ENCODE data around the gene CPEB3. TPM values are rescaled to one million over a fixed set of nuclear protein-coding genes. Genes with fewer than 3 reads are reported as not detected.

The CPEB3 gene
- total and polyA plus RNA-seq, 9 of the 15 experiments (the other 6 are each of a cell fraction or from before 2014, with no cell fraction given), result 0.15 to 1.2 (median 0.51) TPM

DNA sequence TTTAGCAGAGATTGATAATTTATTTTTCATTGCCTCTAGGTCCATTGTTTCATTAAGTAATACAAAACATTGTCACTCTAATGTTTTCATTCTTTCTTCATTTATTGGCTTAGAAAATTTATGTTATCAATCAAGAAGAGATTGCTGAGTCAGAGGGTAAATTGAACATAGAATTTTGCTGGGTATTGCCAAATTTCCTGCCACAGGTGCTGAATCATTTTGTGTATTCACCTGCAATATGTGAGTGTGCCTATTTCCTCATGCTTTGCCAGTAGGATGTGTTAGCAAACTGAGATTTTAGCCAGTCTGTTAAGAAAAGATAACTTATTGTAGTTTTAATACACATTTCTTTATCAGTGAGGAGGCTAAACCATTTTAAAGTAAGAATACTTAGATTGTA is 38.1 kb upstream of the CPEB3 start (continued):
- TF ChIP-seq EGR1 (conservative IDR thresholded peaks at IDR 0.05), result no peak

DNA sequence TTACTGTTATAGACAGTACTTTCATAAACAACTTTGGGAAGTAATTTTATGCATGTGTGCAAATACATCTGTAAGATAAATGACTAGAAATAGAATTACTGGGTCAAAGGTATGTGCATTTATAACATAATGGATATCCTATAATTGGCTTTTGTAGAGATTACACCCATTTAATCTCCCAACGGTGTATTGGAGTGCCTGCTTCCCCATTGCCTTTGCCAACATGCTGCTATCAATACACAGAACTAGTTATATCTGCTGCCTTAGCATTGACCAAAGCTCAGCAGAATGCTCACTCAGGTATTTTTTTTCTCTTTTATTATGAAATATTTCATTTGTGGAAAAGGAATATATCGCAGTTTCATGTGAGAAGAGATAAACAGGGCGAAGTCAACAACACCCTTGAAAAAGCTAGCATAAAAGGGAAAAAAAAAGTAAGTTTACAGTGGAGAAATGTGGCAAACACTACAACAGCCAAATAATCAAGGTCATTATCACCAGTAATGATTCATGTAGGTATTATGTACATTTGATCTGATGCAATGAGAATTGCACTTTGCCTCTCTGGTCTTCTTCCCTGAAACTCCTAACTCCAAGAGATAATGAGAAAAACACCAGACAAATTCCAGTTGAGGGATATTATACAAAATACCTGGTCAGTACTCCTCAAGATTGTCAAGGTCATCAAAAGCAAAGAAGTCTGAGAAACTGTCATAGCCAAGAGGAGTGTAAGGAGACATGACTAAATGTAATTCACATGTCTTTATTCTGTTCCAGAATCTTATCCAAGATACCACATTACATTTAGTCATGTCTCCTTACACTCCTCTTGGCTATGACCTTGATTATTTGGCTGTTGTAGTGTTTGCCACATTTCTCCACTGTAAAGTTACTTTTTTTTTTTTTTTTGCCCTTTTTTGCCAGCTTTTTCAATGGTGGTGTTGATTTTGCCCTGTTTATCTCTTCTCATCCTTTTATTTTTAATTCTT is 36.9 kb upstream of the CPEB3 start:
- ATAC-seq (no peak), DNase-seq (ENCODE audit: extremely low read depth in 1 of 4, low spot score in 3 of 4) (no peak), FAIRE-seq (peak; percentile 48)
- no peak overlapping the region for H3K9ac ChIP-seq (ENCODE audit: insufficient read depth in 1 of 2, low read depth in 2 of 2, low read length in 2 of 2)
- H3K27ac ChIP-seq (ENCODE audit: extremely low read depth, low read depth, low read length), result no peak overlapping the region
- ChIA-PET POLR2A (interaction anchor here (1.0 kb wide), 1 partner anchor 10 kb away, joined by 3 read pairs; no protein-coding TSS in a partner anchor), CTCF (ENCODE audit: low intra/inter-chr PET ratio) (no interaction called here)
- no peak overlapping the region for H2AFZ ChIP-seq (ENCODE audit: low read depth, low read length)
- no peaks in the 10 kb centered on the region; a peak in 2 of 5 replicates for H3K4me1 ChIP-seq (replicated peaks in 1 of 2; ENCODE audit: control insufficient read depth in 2 of 2, insufficient read depth in 2 of 2, low read length in 2 of 2)
- WGBS (ENCODE audit: insufficient coverage, low coverage, missing lambda C conversion rate), result 74% methylated on average over 3 of the region's 3 CpGs
- H3K4me3 ChIP-seq, result no peak overlapping the region
- no peaks in the 10 kb centered on the region for H3K9me3 ChIP-seq (replicated peaks; ENCODE audit: control insufficient read depth, insufficient read depth, low read depth, low read length)
- in situ Hi-C loops (cut with MboI), result no loop called here
- H3K36me3 ChIP-seq (ENCODE audit: control insufficient read depth, insufficient read depth, low read length), result no peaks in the 10 kb centered on the region
- H3K79me2 ChIP-seq (ENCODE audit: control insufficient read depth, insufficient read depth, low read length), result peaks cover 18% of the 10 kb centered on the region; the same call in 2 of the 3 replicates
- intact Hi-C loops (cut with micrococcal nuclease), result no loop called here
- no peaks in the 10 kb centered on the region for H4K20me1 ChIP-seq (replicated peaks; ENCODE audit: control insufficient read depth, insufficient read depth, low read length)
- TF ChIP-seq ESRRA (IDR thresholded peaks at IDR 0.05; ENCODE audit: borderline replicate concordance, low read depth), result peak; percentile 53; the same call in 1 of the 2 replicates
- no peak for TF ChIP-seq CEBPG (CRISPR knock-in tag; IDR thresholded peaks at IDR 0.05)
- TF ChIP-seq CEBPG (tag; conservative IDR thresholded peaks at IDR 0.05 in 1 of 2, IDR thresholded peaks at IDR 0.05 in 1 of 2), result 0 out of 4 replicates have a peak, but pooled peaks of 1 of the 2 experiments have one; percentile 24
- TF ChIP-seq BRD4 (IDR thresholded peaks at IDR 0.05), result no peak
- H3K4me2 ChIP-seq (ENCODE audit: insufficient read depth, low read length), result no peak overlapping the region
- no peaks in the 10 kb centered on the region for H3K27me3 ChIP-seq (ENCODE audit: control insufficient read depth in 2 of 2, insufficient read depth in 2 of 2, low read length in 2 of 2)
- BruUV-seq (replicated peaks), result no TSS peak
- no peaks in the 10 kb centered on the region for H3K9me1 ChIP-seq (ENCODE audit: control insufficient read depth, insufficient read depth, low read length)

All from K562 (cell line).